NCI-H187 treated with DMSO at 0.1 percent for 48 hours (cell line): ENCODE results near the gene STK25.

Experiments
- DNase-seq: peaks from one replicate; lab custom pipeline; 2025; lab: John Stamatoyannopoulos, UW

Gene STK25

GRCh38 chr2:241508240-241509154 is at the start of gene STK25:
TSS of gene STK25 (minus strand) at chr2:241508584. CDS start at chr2:241508035, 549 bp downstream.
- peak; percentile 40 for DNase-seq

- no peak for DNase-seq
Measured at GRCh38 chr2:241556746-241557145, 48.4 kb upstream of the STK25 start.

GRCh38 chr2:241555711-241556110 is 47.3 kb upstream of the STK25 start:
- no peak for DNase-seq

GRCh38 chr2:241554610-241555322 is 46.4 kb upstream of the STK25 start:
- no peak for DNase-seq

GRCh38 chr2:241553981-241554380 is 45.6 kb upstream of the STK25 start:
- no peak for DNase-seq

GRCh38 chr2:241553512-241553830 is 45.1 kb upstream of the STK25 start:
- no peak for DNase-seq

- DNase-seq: no peak
Measured at GRCh38 chr2:241551998-241552737, 43.8 kb upstream of the STK25 start.

GRCh38 chr2:241551599-241551997 is 43.2 kb upstream of the STK25 start:
- DNase-seq: no peak

GRCh38 chr2:241550616-241551580 is 42.5 kb upstream of the STK25 start:
- peak; percentile 7 for DNase-seq

GRCh38 chr2:241548451-241548835 is 40.1 kb upstream of the STK25 start:
- no peak for DNase-seq

GRCh38 chr2:241547781-241548450 is 39.5 kb upstream of the STK25 start:
- no peak for DNase-seq

- DNase-seq: no peak
Measured at GRCh38 chr2:241546771-241547498, 38.6 kb upstream of the STK25 start.

- DNase-seq: no peak
Measured at GRCh38 chr2:241545523-241546473, 37.4 kb upstream of the STK25 start.

GRCh38 chr2:241545106-241545505 is 36.7 kb upstream of the STK25 start:
- no peak for DNase-seq

GRCh38 chr2:241542278-241542605 is 33.9 kb upstream of the STK25 start:
- no peak for DNase-seq

GRCh38 chr2:241541564-241542277 is 33.3 kb upstream of the STK25 start:
- no peak for DNase-seq

GRCh38 chr2:241540771-241541561 is 32.6 kb upstream of the STK25 start:
- peak; percentile 11 for DNase-seq

- DNase-seq: no peak
Measured at GRCh38 chr2:241540401-241540770, 32.0 kb upstream of the STK25 start.
